Upper lobe of left lung (tissue), 6 donors: ENCODE measurements around the gene ZNF564. TPM values are rescaled to one million over a fixed set of nuclear protein-coding genes. Genes with fewer than 3 reads are reported as not detected.

ENCODE experiments used
- ATAC-seq, 2 donors: fragments of 200-7000 bp; cut with Tn5 transposase; one replicate each; pipeline ENCODE4 v1.9.1; 2022; ENCODE audit warnings: mild to moderate bottlenecking in 2 of 2, moderate library complexity in 2 of 2; ENCODE audit not compliant: low FRiP score in 2 of 2
- DNase-seq, 2 donors: peaks; one replicate each; pipeline ENCODE4 v3.0.0-alpha.2; 2019 to 2020
- H3K27ac ChIP-seq, 4 donors: fragments of 200-600 bp; sonication (generic); one replicate each; pipeline ENCODE4 v1.5.1; 2016 to 2019
- H3K27me3 ChIP-seq, 4 donors: fragments of 200-600 bp; sonication (generic); one replicate each; pipeline ENCODE4 v1.5.1; 2017 to 2019
- H3K36me3 ChIP-seq, 4 donors: fragments of 200-600 bp; sonication (generic); one replicate each; pipeline ENCODE4 v1.5.1; 2016 to 2019
- H3K4me1 ChIP-seq, 4 donors: fragments of 200-600 bp; sonication (generic); one replicate each; pipeline ENCODE4 v1.5.1; 2018 to 2019
- H3K4me3 ChIP-seq, 4 donors: fragments of 200-600 bp; sonication (generic); one replicate each; pipeline ENCODE4 v1.5.1; 2017 to 2019; ENCODE audit warnings: mild to moderate bottlenecking in 2 of 4, moderate library complexity in 1 of 4
- H3K9me3 ChIP-seq, 4 donors: fragments of 200-600 bp; sonication (generic); one replicate each; pipeline ENCODE4 v1.5.1; 2018 to 2019
- CTCF ChIP-seq, 6 experiments: fragments of 450-650 bp in 4 of 6; fragments of 200-600 bp in 2 of 6; sonication (generic) in 2 of 6; IDR thresholded peaks; one replicate each; pipeline ENCODE4 v1.5.1; 2016 to 2019; ENCODE audit warnings: antibody characterized with exemption in 6 of 6
- EP300 ChIP-seq, 4 donors: sonication (generic); formaldehyde crosslinking; IDR thresholded peaks; one replicate each; pipeline ENCODE4 v1.5.1; 2017; ENCODE audit warnings: antibody characterized with exemption in 4 of 4, control low read depth in 2 of 4
- POLR2A ChIP-seq, 4 donors: fragments of 450-650 bp; IDR thresholded peaks; one replicate each; pipeline ENCODE4 v1.5.1; 2016 to 2017; ENCODE audit warnings: antibody characterized with exemption in 4 of 4, mild to moderate bottlenecking in 2 of 4
- POLR2AphosphoS5 ChIP-seq, 2 donors: sonication (generic); formaldehyde crosslinking; IDR thresholded peaks; one replicate each; pipeline ENCODE4 v1.5.1; 2017; ENCODE audit warnings: antibody characterized with exemption in 2 of 2
- WGBS, 2 donors: methylation state at CpG; one replicate each; pipeline ENCODE4 v1.1.5; 2017 to 2018; 5-methylcytosine and 5-hydroxymethylcytosine counted together
- small RNA-seq, 4 donors: library from RNA; depleted of rRNA; stranded (forward); fragments of <200 nt; gene quantifications; one replicate each; pipeline ENCODE3, GENCODE V24; 2016
- total RNA-seq, 6 donors: library from RNA; depleted of rRNA in 4 of 6; stranded (reverse); fragments of >200 nt in 4 of 6; gene quantifications; one replicate each; pipeline versions ENCODE4 v1.1.0 to v1.2.1, GENCODE V29; 2016 to 2021
- donor health status: DM: no; HTN: no; CAD: no; lungs with moderate emphysema.
- donor health status: DM: no; HTN: yes; CAD: no; lungs with severe emphysema.

Gene ZNF564
- total RNA-seq, 6 donors from 2014 or later: 5.0 to 28.3 (median 12.2) TPM

DNA sequence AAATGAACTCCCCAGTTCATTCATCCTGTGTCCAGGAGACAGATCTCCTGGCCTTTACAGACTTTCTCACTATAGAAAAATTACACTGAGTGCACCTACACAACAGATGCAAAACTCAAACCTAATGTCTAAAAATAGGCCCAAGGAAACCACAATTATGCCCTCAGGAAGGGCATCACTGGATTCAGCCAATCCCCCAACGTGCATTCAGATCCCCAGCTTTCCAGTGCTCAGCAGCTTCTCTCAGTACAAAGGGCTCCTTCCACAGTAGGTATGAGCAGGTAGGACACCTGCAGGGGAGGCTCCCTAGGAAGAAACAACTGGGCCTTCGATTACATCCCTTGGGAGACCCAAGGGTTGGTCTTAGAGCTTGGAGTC is 68.8 kb downstream of the ZNF564 start:
- WGBS, 2 donors: 27 to 53% methylated on average over 1 to 2 of the region's 2 CpGs

DNA sequence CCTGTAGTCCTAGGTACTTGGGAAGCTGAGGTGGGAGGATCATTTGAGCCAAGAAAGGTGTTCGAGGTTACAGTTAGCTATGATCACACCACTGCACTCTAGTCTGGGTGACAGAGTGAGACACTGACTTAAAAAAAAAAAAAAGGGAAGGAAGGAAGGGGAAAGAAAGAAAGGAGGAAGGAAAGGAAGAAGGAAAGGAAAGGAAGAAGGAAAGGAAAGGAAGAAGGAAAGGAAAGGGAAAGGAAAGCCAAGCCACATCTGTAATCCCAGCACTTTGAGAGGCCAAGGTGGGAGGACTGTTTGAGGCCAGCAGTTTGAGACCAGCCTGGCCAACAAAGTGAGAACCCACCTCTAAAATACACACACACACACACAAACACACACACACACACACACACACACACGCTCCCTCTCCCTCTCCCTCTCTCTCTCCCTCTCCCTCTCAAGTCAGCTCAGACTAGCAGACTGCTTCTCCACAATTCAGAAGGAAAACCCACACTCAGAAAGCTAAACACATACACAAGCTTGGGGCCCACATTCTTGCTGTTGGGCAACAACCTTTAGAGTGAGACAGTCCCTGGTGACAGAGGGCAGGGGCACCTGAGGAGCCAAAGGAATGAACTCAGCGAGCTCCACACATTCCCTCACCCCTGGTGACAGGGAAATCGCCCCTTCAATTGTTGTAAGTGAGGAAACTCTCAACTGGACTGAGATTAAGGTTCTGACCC is 69.3 kb downstream of the ZNF564 start:
- H3K9me3 ChIP-seq: no peaks in the 10 kb centered on the region
- ATAC-seq (no peak), DNase-seq (no peak)
- 61 to 65% methylated on average over 4 of the region's 4 CpGs for WGBS, 2 donors
- TF ChIP-seq EP300 (IDR thresholded peaks at IDR 0.05) (no peak), CTCF (IDR thresholded peaks at IDR 0.05) (no peak), POLR2AphosphoS5 (IDR thresholded peaks at IDR 0.05) (no peak)
- no peak overlapping the region for H3K4me3 ChIP-seq
- peaks cover 0 to 5% (median 0%) of the 10 kb centered on the region in 4 donors for H3K36me3 ChIP-seq
- no peak overlapping the region for H3K27ac ChIP-seq
- peaks cover 6 to 27% (median 18%) of the 10 kb centered on the region in 4 donors for H3K4me1 ChIP-seq
- no peaks in the 10 kb centered on the region for H3K27me3 ChIP-seq

More for the DNA sequence above, 68.8 kb downstream of the ZNF564 start:
- H3K27ac ChIP-seq: no peak overlapping the region
- ATAC-seq: no peak
- H3K9me3 ChIP-seq: no peaks in the 10 kb centered on the region
- peaks cover 0 to 5% (median 0%) of the 10 kb centered on the region in 4 donors for H3K36me3 ChIP-seq
- TF ChIP-seq CTCF (IDR thresholded peaks at IDR 0.05) (no peak), POLR2A (IDR thresholded peaks at IDR 0.05) (no peak), EP300 (IDR thresholded peaks at IDR 0.05) (no peak), POLR2AphosphoS5 (IDR thresholded peaks at IDR 0.05) (no peak)
- peaks cover 6 to 27% (median 18%) of the 10 kb centered on the region in 4 donors for H3K4me1 ChIP-seq
- no peaks in the 10 kb centered on the region for H3K27me3 ChIP-seq
- H3K4me3 ChIP-seq: no peak overlapping the region
- DNase-seq: no peak

- H3K36me3 ChIP-seq: peaks cover 0 to 5% (median 0%) of the 10 kb centered on the region in 4 donors
- DNase-seq: no peak
- TF ChIP-seq POLR2A (IDR thresholded peaks at IDR 0.05): no peak
- no peak for TF ChIP-seq EP300 (IDR thresholded peaks at IDR 0.05)
- no peak for TF ChIP-seq POLR2AphosphoS5 (IDR thresholded peaks at IDR 0.05)
- no peak for TF ChIP-seq CTCF (IDR thresholded peaks at IDR 0.05)
- ATAC-seq: no peak
- WGBS, 2 donors: 64 to 71% methylated on average over 5 of the region's 5 CpGs
- peaks cover 0 to 8% (median 3%) of the 10 kb centered on the region in 4 donors for H3K9me3 ChIP-seq
- H3K4me1 ChIP-seq: peaks cover under 1 to 14% (median 7%) of the 10 kb centered on the region in 4 donors
- H3K4me3 ChIP-seq: no peak overlapping the region
- no peak overlapping the region for H3K27ac ChIP-seq
- H3K27me3 ChIP-seq: no peaks in the 10 kb centered on the region
These were observed 72.9 kb downstream of the ZNF564 start for GRCh38 chr19:12478234-12478941.

Small RNA genes within 50 kb of the gene (small RNA-seq; reads per million reads assigned to genes)
- gene MTCO1P27: 0 reads per million in 4 donors
- gene PPIAP20: 0 reads per million in 4 donors

Other genes with a start within 250 kb of the ZNF564 start
- gene ZNF563, start 217.8 kb downstream of the ZNF564 start, total RNA-seq: 10 to 100 TPM in 1 of 6 donors, 1 to 10 TPM in 5; 2.0 to 21.0 (median 4.3) TPM
- gene ZNF442, start 185.8 kb downstream of the ZNF564 start, total RNA-seq: 1 to 10 TPM in 5 of 6 donors, under 1 TPM in 1; 0.33 to 6.3 (median 2.1) TPM
- gene ZNF799, start 150.2 kb downstream of the ZNF564 start, total RNA-seq: 1 to 10 TPM; 3.1 to 7.6 (median 5.4) TPM
- gene ZNF443, start 110.5 kb downstream of the ZNF564 start, total RNA-seq: 1 to 10 TPM; 2.7 to 9.4 (median 4.2) TPM
- 10 to 100 TPM in 1 of 6 donors, 1 to 10 TPM in 5; 1.9 to 11.2 (median 2.5) TPM for gene ZNF709, start 66.7 kb downstream of the ZNF564 start, total RNA-seq
- gene ZNF490, start 59.3 kb upstream of the ZNF564 start, total RNA-seq: 10 to 100 TPM in 2 of 6 donors, 1 to 10 TPM in 4; 4.3 to 11.6 (median 9.0) TPM
- gene ZNF791, start 59.4 kb upstream of the ZNF564 start, total RNA-seq: 10 to 100 TPM; 12.6 to 29.3 (median 21.9) TPM
- gene MAN2B1, start 115.3 kb upstream of the ZNF564 start, total RNA-seq: 100 to 1,000 TPM in 5 of 6 donors, 10 to 100 TPM in 1; 56.8 to 299 (median 121) TPM
- 10 to 100 TPM in 2 of 6 donors, 1 to 10 TPM in 4; 6.1 to 12.9 (median 8.4) TPM for gene WDR83, start 115.3 kb upstream of the ZNF564 start, total RNA-seq
- gene DHPS, start 130.4 kb upstream of the ZNF564 start, total RNA-seq: 100 to 1,000 TPM in 2 of 6 donors, 10 to 100 TPM in 4; 71.6 to 190 (median 94.3) TPM
- gene GNG14, start 136.5 kb upstream of the ZNF564 start, total RNA-seq: not detected
- gene FBXW9, start 145.1 kb upstream of the ZNF564 start, total RNA-seq: 10 to 100 TPM in 2 of 6 donors, 1 to 10 TPM in 4; 6.5 to 13.7 (median 8.7) TPM
- 100 to 1,000 TPM in 1 of 6 donors, 10 to 100 TPM in 5; 43.5 to 124 (median 46.1) TPM for gene TNPO2, start 172.4 kb upstream of the ZNF564 start, total RNA-seq
- gene TRIR, start 183.2 kb upstream of the ZNF564 start, total RNA-seq: 100 to 1,000 TPM; 156 to 324 (median 261) TPM
- 10 to 100 TPM; 14.7 to 71.7 (median 49.8) TPM for gene GET3, start 186.0 kb upstream of the ZNF564 start, total RNA-seq
- under 1 TPM in 1 of 6 donors, not detected in 5; 0.11 TPM for gene BEST2, start 200.3 kb upstream of the ZNF564 start, total RNA-seq
- gene HOOK2, start 224.1 kb upstream of the ZNF564 start, total RNA-seq: 100 to 1,000 TPM in 2 of 6 donors, 10 to 100 TPM in 4; 48.9 to 367 (median 79.6) TPM
- 100 to 1,000 TPM; 127 to 422 (median 354) TPM for gene JUNB, start 240.0 kb upstream of the ZNF564 start, total RNA-seq